ENCODE data around the gene IP6K3. TPM values are rescaled to one million over a fixed set of nuclear protein-coding genes. Genes with fewer than 3 reads are reported as not detected.

The IP6K3 gene
- total and polyA plus RNA-seq, 11 donors, result 11.7 to 72.4 (median 30.8) TPM

DNA sequence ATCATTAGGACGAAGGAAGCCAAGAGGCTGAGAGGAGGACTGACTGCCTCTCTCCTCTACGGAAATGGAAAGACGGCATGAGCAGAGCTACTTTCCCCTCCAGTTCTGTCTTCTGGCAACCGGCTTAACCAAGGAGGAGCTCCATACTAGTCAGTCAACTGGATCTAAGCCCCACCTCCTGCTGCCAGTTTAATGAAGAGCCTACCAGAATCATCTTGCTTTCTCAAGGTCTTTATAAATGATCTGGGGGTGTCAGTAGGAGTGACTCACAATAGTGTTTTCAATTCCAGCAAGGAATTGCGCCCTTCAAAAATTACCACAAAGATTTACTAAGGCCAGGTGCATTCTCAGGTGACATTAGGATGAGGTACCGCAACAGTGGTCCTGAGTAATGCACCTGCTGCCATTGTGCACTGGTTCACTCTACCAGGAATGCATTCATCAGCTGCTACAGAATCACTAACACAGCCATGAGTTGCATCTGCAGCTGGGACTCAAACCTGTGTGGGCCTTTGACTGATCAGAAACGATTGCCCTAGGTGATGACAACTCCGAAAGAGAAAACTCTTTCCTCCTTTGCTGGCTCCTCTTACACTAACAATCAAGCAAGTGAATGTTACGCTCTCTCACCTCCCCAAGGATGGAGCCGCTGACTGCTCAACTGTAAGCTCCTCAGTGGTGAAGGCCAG is 38.0 kb downstream of the IP6K3 start:
- intact Hi-C loops (cut with DNase I), result no loop called here
- DNase-seq (peak in 1 of 5 donors; percentile 15), ATAC-seq (no peak)
- Histone ChIP-seq H3K9me3 (no peaks in the 10 kb centered on the region), H3K4me3 (no peak overlapping the region), H3K27me3 (no peaks in the 10 kb centered on the region), H3K4me1 (peaks cover 0 to 39% (median 25%) of the 10 kb centered on the region in 12 donors), H3K36me3 (peaks cover 0 to 18% (median 8%) of the 10 kb centered on the region in 9 donors), H3K27ac (peak overlapping the region in 11 of 12 donors; percentile 46 to 98 (median 89))
- 85 to 89% (median 86%) methylated on average over 10 of the region's 10 CpGs for WGBS, 4 donors
- TF ChIP-seq CTCF (IDR thresholded peaks at IDR 0.05), result no peak
- no peak for TF ChIP-seq POLR2A (IDR thresholded peaks at IDR 0.05)

- TF ChIP-seq POLR2A (IDR thresholded peaks at IDR 0.05) (no peak), CTCF (IDR thresholded peaks at IDR 0.05) (no peak)
- Histone ChIP-seq H3K4me1 (peaks cover 0 to 39% (median 25%) of the 10 kb centered on the region in 12 donors), H3K36me3 (peaks cover 0 to 18% (median 8%) of the 10 kb centered on the region in 9 donors), H3K9me3 (no peaks in the 10 kb centered on the region), H3K4me3 (no peak overlapping the region), H3K27ac (peak overlapping the region in 5 of 12 donors; percentile 80 to 98 (median 93)), H3K27me3 (no peaks in the 10 kb centered on the region)
- intact Hi-C loops (cut with DNase I), result no loop called here
- DNase-seq, result peak in 1 of 5 donors; percentile 19
- 89 to 93% (median 91%) methylated on average over 5 of the region's 5 CpGs for WGBS, 4 donors
- no peak for ATAC-seq
Observed at GRCh38 chr6:33707771-33708170, 38.9 kb downstream of the IP6K3 start.

- H3K27me3 ChIP-seq, result no peaks in the 10 kb centered on the region
- WGBS, 4 donors, result 78 to 90% (median 82%) methylated on average over 15 to 16 of the region's 16 CpGs
- peak in 2 of 5 donors; percentile 22 to 23 for DNase-seq
- no peaks in the 10 kb centered on the region for H3K9me3 ChIP-seq
- H3K36me3 ChIP-seq, result peaks cover 0 to 19% (median 8%) of the 10 kb centered on the region in 9 donors
- no peak for TF ChIP-seq CTCF (IDR thresholded peaks at IDR 0.05)
- TF ChIP-seq POLR2A (IDR thresholded peaks at IDR 0.05), result no peak
- intact Hi-C loops (cut with DNase I), result loop anchor here in 1 of 10 donors (2.0 kb wide), 1 partner anchor 117 kb away; no protein-coding TSS in a partner anchor
- no peak for ATAC-seq
- no peak overlapping the region for H3K4me3 ChIP-seq
- H3K27ac ChIP-seq, result no peak overlapping the region
- peaks cover 0 to 42% (median 20%) of the 10 kb centered on the region in 12 donors for H3K4me1 ChIP-seq
Observed at GRCh38 chr6:33705955-33706725, 40.6 kb downstream of the IP6K3 start.

Data from heart left ventricle (tissue), 16 donors.